ENCODE measurements around the gene PRXL2A.
A peak's percentile ranks its signal among the peaks of the same experiment; 100 is the strongest.
"Not testable (repeated sequence)": the region's sequence is repeated elsewhere in the genome, so short reads cannot be mapped to it uniquely, and the experiment has no call there.

PRXL2A gene

DNA sequence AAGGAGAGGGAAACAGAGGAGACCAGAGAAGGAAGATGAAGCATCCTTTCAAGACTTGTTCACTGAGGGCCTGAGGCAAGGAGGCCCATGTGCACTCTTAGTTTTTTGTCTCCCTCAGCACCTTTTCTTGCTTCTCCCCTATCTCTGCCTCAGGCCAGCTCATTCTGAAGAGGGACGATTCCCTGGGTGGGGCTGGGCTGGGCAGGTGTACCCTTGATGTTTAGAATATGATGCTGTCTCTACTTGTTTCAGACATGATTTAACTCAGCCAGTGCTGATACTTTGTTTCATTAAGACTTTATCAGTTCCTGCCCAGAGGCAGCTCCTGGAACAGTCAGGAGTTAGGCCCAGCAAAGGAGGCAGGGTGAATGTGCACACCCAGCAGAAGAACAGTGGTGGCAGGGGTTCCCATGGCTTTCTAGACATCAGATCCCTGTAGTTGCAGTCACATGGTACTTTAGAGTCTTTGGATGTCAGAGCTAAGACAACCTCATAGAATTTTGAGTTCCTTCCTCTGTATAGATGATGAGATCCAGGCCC is 3.4 kb downstream of the PRXL2A start:
- DNase-seq (ENCODE audit: low spot score): no peak

DNA sequence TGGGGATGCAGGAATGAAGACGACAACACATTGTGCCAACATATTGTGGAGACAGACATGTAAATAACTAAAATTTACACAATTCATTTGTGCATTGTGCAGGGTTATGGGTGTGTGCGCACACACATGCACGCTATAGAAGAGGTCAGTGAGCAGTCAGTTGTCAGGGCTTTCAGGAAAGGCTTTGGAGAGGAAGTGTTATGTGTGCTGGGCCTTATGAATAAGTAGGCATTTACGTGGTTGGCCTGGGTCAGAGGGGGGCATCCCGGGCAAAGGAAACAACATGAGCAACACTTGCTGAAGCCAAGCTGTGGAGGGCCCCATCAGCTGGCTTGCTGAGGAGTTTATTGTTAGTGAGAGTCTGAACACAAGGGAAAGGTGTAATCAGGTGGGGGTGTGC is 4.1 kb downstream of the PRXL2A start:
- DNase-seq (ENCODE audit: low spot score): no peak

DNA sequence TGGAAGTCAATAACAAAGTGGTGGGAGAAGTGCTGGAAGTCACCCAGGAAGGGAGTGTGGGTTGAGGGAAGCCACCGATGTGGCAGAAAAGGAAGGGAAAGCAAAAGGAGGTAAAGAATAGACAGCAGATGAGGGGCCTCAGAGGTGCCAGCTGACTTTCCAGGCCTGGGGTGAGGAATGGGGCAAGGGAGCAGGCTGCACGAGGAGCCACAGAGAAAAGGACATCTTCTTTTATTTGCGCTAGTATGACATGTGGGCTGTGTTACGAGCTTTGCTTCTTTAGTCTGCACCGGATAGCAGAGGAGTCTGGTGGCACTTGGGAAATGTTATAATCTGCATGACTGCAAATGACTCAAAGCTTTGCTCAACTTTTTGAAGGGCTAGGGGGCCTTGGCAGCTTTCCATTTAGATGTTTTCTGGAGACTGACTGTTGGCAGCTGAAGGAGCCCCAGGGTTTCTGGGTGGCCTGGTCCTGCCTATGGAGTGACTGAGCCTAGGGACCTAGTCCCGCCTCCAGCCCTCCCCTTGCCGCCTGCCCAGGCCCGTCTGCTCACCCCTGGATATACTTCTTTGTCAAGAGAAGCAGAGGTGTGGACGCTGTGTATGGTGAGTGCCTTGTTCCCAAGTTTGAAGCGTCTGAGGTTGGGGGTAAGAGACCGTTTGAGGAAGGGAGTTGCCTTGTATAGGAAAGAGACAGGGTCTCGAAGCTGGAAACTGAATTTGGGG is 5.1 kb downstream of the PRXL2A start:
- no peak for DNase-seq (ENCODE audit: low spot score)

DNA sequence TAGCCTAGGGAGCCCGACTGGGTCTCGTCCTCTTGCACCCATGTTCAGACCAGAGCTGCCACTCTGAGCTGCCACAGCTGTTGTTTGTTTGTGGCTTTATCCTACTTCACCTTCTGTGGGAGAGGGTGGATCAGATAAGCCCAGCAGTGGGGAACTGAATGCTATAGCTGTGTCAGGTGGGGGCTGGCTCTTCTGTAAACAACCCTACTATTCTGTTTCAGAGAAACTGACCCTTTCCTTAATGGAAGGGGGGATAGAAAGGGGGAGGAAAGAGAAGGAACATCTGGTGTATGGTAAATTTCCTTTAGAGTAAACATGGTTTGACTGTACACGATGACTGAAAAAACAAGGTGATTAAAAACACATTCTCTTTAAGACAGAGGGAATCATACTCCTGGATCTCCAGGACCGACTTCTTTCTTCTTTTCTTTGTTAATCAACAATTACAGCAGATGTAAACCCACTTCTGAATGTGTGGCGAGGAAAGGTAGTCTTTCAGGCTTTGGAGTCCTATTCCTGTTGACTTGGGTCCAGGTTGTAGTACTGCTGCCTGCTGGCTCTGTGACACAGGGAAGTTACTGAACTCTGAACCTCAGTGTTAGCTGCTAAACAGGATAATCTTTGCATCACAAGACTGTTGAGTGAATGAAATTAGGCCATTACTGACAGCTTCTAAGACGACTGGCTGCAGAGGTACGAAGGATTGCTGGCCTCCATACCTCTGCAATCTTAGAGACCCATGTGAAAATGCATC is 6.0 kb downstream of the PRXL2A start:
- no peak for DNase-seq (ENCODE audit: low spot score)

DNA sequence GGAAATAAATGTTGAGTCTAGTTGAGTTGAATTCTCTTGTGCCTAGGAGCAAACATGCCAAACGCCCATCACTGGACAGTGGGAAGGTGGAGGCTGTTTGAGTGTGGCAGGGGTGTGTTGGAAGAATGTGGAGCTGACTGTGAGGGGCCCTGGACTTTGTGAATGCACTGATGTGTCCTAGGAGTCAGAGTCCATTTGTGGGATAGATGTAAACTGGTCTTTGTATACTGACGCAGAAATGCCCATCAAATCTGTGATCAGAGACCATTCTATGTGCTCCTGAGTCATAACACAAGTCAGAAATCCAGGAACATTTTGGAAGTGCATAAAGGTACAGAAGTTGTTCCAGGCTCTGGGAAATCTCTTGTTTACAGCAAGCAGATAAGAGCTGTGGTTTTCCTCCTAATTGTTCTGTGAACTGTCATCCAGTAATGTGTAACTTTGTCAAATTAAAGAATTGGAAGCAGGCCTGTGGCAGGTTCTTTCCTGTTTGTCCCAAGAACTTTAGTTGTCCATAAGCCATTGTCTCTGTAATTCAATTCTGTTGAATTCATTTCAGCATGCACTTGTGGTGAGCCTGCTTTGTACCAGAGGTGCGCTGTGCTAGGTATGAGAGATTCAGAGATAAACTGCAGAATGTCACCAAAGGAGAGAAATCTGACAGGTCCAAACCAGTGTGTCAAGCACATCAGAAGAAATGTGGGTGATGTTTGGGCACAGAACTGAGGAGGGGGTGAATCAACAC is 7.6 kb downstream of the PRXL2A start:
- DNase-seq (ENCODE audit: low spot score): no peak

DNA sequence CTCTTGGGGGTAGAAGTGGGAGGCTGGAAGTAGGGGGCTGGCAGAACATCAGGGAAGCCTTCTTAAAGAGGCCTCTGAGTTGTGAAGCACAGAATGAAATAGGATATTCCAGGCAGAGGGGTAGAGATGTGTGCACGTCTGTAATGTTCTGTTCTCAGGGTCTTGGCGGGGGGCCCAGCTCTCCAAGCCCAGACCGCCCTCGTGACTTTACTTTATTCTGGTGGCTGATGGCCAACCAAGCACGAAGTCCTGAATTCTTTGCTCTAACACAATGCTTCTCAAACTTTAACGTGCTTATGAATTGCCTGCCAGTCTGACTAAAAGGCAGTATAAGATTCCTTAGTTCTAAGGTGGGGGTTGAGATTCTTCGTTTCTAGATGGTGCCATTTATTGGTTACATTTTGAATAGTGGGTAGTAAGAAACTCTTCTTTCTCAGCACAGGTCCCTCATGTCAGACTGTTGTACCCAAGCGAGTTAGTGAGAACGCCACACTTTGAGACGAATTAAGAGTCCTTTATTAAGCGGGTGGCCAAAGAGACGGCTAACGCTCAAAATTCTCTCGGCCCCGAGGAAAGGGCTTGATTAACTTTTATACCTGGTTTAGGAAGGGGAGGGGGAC is 8.2 kb downstream of the PRXL2A start:
- DNase-seq (ENCODE audit: low spot score): no peak

DNA sequence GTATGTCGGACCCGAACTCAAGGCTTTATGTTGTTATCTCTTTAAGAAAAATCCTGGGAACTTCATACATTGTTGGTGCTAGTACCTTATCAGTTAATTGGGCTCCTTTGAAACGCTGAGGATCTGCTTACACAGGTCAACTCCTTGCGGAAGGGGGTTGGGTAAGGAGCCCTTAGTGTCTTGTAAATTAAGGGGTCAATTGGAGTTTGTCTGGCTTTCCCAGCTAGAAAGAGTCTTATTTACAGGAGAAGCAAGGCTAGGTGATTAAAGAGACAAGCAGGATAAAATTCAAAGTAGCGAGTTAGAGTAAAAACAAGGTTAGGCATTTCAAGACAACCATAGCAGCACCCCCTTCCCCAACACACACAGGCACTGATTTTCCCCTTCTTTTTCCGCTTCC is 8.9 kb downstream of the PRXL2A start:
- DNase-seq (ENCODE audit: low spot score): not testable (repeated sequence)

DNA sequence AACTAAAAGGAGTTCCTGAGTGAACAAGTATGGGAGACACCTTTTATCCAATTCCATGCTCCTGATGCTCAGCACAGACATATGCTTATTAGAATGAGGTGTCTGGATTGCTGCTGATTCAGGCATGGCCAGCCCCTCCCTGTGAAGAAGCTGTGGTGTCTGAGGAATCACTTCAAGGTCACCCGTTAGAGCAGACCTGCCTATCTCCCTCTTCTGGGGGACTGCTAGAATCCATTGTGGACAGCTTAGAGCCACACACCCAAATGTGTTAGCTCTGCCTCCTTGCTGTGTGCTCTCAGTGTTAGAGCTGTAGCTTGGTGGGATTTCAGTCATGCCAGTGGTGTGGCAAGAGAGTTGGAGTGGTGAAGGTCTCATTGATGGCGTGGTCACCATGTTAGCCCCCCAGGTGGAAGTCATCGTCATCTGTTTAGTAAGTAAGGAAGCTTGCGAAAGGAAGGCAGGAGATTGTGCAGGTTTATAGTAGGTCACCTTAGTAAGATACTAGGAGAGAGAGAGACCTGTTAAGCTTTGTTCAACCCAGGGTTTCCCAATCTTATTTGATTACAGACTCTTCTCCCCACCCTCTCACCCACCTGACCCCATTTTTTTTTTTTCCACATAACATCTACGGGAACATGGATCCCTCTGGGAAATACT is 12.8 kb downstream of the PRXL2A start:
- DNase-seq (ENCODE audit: low spot score): no peak

DNA sequence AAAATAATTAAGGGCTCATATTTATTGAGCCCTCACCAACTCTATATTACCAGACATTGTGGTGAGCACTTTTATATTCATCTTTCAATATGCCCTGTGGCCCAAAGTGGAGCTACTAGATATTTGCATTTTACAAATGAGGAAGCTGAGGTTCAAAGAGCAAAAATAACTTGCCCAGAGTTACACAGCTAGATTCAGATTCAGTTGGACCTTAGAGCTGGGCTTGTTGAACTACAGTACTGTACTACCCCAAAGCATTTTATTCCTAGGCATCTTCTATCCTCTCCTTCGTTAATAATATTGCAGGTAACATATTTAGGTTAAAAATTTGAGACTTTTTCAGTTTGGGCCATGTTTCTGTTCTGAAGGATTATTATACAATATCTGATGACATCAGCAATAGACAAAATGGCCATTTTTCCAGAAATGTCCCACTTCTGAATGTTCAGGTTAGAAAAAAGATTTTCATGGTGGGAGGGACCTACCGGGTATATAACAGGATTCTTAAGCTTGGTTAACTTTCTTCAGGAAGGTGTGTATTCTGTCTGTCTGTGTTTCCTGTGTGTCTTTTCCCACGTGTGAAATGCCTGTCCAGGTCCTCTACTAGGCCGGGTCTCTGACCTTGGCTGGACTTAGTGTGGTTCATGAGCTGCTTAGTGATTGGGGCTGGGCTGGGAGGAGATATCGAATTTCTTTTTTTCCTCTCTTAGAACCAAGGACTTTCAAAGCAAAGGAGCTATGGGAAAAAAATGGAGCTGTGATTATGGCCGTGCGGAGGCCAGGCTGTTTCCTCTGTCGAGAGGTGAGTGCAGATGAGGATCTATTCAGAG is 13.6 kb downstream of the PRXL2A start:
- DNase-seq (ENCODE audit: low spot score): no peak

DNA sequence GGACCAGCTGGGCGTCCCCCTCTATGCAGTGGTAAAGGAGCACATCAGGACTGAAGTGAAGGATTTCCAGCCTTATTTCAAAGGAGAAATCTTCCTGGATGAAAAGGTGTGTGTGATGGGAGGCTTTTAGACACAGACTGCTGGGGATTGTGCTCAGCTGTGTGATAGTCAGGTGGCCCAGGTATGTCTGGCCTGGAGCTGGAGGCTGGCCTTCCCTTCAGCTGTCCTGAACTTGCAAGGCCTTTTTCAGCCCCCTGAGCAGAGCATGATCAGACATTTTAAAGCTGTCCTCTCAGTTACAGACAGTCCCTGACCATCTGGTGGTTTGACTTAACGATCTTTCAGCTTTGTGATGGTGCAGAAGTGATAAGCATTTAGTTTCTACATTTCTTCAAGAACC is 17.6 kb downstream of the PRXL2A start:
- no peak for DNase-seq (ENCODE audit: low spot score)

DNA sequence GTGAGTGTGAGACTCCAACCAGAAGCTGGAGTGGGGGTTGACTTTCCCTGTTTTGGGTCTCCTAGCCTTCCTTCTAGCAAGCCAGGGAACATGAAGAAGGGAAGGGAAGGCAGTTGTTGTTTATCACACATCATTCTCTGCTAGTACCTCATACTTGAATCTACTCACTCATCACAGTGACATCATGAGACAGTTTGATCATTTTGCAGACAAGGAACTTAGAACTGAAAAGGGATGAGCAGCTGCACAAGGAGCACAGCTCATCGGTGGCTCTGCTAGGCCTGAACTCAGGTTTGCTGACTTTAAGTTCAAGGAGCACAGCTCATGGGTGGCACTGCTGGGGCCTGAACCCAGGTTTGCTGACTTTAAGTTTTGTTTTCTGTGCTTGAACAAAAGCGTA is 19.2 kb downstream of the PRXL2A start:
- DNase-seq (ENCODE audit: low spot score): no peak

DNA sequence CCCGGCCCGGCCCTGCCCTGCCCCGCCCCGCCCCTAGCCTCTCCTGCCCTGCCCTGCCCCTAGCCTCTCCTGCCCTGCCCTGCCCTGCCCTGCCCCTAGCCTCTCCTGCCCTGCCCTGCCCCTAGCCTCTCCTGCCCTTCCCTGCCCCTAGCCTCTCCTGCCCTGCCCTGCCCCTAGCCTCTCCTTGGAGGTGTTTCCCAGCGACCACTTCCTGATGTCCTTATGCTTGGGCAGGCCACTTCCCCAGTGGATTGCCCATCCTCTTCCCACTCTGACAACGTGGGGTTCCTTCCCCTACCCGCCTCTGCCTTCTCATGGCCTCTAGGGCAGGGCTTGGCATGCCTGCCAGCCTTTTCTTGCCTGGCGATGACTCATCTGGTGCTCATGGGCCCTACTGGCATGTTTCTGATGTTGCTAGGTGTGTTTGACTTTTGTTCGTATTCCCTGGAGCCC is 21.2 kb downstream of the PRXL2A start:
- peak; percentile 90 for DNase-seq (ENCODE audit: low spot score)

DNA sequence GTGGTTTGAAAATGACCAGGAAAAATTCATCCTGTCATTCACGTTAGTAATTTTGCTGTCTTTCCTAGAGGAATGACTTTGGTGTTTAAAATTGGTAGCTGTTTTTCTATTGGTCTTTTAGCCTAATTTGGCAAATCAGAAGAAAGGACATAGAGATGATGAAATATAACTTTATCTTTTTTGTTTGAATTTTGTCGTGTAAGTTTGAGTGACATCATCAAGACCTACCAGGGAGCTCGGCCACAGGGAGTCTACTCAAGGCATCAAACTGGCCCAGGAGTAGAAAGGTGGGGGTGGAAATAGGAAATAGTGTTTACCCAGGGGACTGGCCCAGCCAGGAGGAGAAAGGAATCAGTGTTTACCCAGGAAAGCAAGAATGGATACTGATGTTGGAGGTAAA is 24.8 kb downstream of the PRXL2A start:
- DNase-seq (ENCODE audit: low spot score): no peak

DNA sequence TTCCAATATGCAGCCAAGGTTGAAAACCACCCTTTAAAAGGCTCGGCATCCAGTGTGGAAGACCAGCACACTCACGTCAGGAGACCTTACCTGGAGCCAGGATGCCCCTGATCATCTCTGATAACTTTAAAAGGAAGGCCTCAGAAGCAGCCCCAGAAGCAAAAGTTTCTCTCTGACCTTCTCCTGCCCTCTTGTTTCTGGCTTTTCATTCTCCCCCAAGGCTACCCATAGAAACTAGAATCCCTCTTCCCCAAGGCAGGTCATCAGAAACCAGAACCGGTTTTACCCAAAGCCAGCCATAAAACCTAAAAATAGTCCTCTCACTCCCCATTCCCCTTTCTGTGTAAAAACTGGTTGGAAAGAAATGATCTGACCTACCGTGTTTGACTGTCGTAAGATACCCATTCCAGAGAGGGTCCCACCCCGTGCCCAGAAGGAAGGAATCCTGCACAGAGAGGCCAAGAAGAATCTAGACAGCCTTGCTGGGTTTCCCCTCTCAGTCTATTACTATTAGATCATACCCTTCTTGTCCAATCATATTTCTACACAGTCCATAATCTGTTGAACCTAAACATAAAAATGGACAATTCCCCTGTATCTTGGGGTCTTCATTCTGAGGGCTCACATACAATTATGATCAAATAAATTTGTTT is 28.2 kb downstream of the PRXL2A start:
- no peak for DNase-seq (ENCODE audit: low spot score)

DNA sequence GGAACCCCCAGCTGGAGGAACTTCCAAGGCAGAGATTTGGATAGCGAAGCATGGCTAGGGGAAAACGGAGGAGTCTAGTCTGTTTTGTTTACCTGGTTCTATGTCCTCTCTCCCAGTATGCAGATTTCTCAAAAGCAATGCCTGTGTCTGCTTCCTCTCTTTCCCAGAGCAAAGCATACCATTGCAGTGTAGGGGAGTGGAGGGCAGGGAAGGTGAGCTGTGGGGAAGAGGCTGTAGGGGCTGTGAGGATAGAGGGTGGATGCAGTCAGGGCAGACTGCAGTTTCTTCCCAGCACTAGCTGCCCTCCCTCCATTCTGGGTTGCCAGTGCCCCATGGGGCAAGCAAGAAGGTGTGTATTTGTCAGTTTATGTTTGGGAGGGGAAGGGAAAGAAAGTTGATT is 28.9 kb downstream of the PRXL2A start:
- DNase-seq (ENCODE audit: low spot score): no peak

DNA sequence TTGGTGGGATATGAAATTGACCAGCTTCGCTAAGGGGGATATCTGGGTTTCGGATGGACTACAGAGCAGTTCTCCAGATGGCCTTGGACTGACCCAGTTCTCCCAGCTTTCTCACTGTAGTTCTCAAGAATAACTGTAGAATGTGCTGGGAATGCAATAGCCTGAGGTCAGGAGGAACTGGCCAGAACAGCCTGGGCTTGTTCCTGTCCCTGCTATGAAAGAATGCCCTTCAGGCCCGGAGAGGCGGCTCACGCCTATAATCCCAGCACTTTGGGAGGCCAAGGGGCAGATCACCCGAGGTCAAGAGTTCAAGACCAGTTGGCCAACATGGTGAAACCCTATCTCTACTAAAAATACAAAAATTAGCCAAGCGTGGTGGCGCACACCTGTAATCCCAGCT is 33.5 kb downstream of the PRXL2A start:
- DNase-seq (ENCODE audit: low spot score): no peak

DNA sequence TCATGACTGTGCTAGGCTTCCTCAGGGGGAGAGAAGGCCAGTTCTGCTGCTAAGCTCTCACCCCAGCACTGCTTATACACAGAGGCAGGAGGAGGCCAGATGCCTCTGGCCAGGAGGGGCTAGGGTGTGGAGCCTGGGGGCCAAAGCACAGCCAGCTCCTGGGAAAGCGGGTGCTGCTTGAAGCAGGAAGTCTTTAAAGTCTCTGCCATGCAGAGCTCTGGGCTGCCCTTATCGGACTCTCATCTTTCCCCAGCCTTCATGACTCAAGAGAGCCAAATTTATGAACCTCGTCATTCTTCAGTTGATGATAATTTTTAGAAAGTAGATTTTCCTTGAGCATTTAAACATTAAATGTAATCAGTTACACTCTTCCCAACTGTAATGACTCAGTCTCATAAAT is 34.5 kb downstream of the PRXL2A start:
- no peak for DNase-seq (ENCODE audit: low spot score)

DNA sequence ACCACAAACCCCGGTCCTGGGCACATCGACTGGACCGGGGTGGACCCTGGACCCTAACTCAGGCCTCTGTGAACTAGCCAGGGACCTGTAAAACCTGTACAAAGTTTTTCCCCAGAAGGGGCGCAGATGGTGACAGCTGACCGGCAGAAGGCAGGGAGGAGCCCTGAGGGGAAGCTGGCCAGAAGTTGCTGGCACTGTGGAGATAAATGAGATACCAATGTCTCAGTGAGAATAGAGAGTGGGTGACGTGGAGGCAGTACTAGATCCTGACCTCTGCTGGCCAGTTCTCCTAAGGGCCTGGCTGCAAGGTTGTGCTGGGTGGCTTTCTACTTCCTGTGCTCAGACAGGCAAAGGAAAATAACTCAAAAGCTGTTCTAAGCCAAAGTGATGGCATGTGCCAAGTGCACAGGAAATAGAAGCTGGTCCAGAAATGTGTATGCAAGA is 35.2 kb downstream of the PRXL2A start:
- peak; percentile 56 for DNase-seq (ENCODE audit: low spot score)

DNA sequence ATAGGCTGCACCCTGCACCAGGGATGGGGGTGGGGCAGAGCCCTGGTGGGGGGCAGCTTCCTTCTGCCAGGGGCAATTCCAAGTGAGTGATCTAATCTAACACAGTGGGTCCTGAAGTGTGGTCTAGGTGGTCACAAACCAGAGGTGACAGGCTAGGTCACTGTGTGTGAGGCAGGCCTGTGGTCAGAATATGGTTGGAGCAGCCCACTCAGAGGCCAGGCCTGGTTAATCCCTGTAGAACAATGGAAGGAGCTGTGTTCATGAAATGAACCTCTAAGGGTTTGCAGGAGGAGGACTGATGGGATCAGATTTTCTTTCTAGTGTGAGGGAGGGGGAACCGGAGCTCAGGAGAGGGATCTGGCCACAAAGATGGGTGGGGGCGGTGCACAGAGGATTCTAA is 35.8 kb downstream of the PRXL2A start:
- DNase-seq (ENCODE audit: low spot score): no peak

DNA sequence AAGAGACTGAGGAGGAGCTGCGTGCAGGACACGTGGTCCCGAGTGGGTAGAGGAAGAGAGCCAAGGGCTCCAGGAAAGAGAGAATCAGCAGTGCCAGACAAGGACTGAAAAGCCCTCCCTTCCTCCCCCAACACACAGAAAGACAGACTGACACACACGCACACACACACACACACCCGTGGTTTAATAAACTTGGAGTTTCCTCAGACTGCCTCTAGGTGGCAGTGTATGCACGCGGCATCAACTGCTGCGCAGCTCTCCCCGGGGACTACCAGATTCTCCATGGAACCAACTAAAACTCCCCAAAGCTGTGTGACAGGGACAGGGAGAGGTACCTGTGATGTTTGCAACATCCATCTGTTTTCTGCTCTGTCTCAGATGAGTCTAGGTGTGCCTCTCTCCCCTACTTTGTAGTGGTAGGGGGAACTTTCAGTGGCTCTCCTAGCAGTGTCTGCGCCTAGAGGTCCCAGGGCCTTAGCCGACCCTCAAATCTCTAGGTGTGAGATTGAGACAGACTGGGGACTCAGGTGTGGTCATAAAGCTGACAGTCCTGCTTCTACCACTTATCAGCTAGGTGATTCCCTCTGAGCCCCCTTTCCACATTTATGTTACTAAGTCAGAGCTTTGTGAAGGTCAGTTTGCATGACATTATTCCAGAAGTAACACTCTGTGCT is 36.4 kb downstream of the PRXL2A start:
- DNase-seq (ENCODE audit: low spot score): peak; percentile 71

Data from SW480 (cell line).